GM23248 (cell line): Measurements from ENCODE around the gene RBM38. TPM values are rescaled to one million over a fixed set of nuclear protein-coding genes. Genes with fewer than 3 reads are reported as not detected.

Experiments used
- DNase-seq: peaks from one replicate; pipeline ENCODE4 v3.0.0-alpha.2; 2015
- H2AFZ ChIP-seq: fragments of 200-600 bp; sonication (generic); 2 replicates; pipeline ENCODE4 v1.6.1; 2016; ENCODE audit warnings: antibody characterized with exemption
- H3F3A ChIP-seq: fragments of 200-600 bp; sonication (generic); 2 replicates; pipeline ENCODE4 v1.6.1; 2016; ENCODE audit warnings: mild to moderate bottlenecking, antibody characterized with exemption, mixed run types; ENCODE audit not compliant: insufficient read depth
- H3K27ac ChIP-seq: fragments of 200-600 bp; sonication (generic); 2 replicates; pipeline ENCODE4 v1.5.1; 2016; ENCODE audit warnings: mild to moderate bottlenecking
- H3K27me3 ChIP-seq: fragments of 200-600 bp; sonication (generic); replicated peaks from 2 replicates; pipeline ENCODE4 v1.6.1; 2016; ENCODE audit warnings: mild to moderate bottlenecking; ENCODE audit not compliant: insufficient read depth
- H3K36me3 ChIP-seq: fragments of 200-600 bp; sonication (generic); 2 replicates; pipeline ENCODE4 v1.6.1; 2016; ENCODE audit warnings: low read depth, mild to moderate bottlenecking
- H3K4me1 ChIP-seq: fragments of 200-600 bp; sonication (generic); 2 replicates; pipeline ENCODE4 v1.6.1; 2016; ENCODE audit warnings: mild to moderate bottlenecking; ENCODE audit not compliant: insufficient read depth
- H3K4me2 ChIP-seq: fragments of 200-600 bp; sonication (generic); one replicate; pipeline ENCODE4 v1.6.1; 2016; ENCODE audit warnings: mild to moderate bottlenecking; ENCODE audit not compliant: unreplicated experiment
- H3K4me3 ChIP-seq: fragments of 200-600 bp; sonication (generic); 2 replicates; pipeline ENCODE4 v1.5.1; 2016; ENCODE audit warnings: mild to moderate bottlenecking
- H3K79me2 ChIP-seq: fragments of 200-600 bp; sonication (generic); 2 replicates; pipeline ENCODE4 v1.6.1; 2016; ENCODE audit warnings: mild to moderate bottlenecking; ENCODE audit not compliant: insufficient read depth
- H3K9ac ChIP-seq: fragments of 200-600 bp; sonication (generic); 2 replicates; pipeline ENCODE4 v1.6.1; 2016; ENCODE audit warnings: mild to moderate bottlenecking
- H3K9me2 ChIP-seq: fragments of 200-600 bp; sonication (generic); 2 replicates; pipeline ENCODE4 v1.6.1; 2016; ENCODE audit warnings: mixed run types, mild to moderate bottlenecking, moderate library complexity; ENCODE audit not compliant: insufficient read depth
- H3K9me3 ChIP-seq: fragments of 200-600 bp; sonication (generic); one replicate; pipeline ENCODE4 v1.6.1; 2017; ENCODE audit warnings: low read depth
- H4K20me1 ChIP-seq: fragments of 200-600 bp; sonication (generic); 2 replicates; pipeline ENCODE4 v1.6.0; 2016; ENCODE audit not compliant: insufficient read depth
- EZH2 ChIP-seq: fragments of 200-600 bp; sonication (generic); IDR thresholded peaks from 2 replicates; pipeline ENCODE4 v1.6.1; 2018; ENCODE audit warnings: antibody characterized with exemption, mild to moderate bottlenecking; ENCODE audit not compliant: insufficient read depth, poor library complexity, severe bottlenecking
- EZH2phosphoT487 ChIP-seq: fragments of 200-600 bp; sonication (generic); IDR thresholded peaks from 2 replicates; pipeline ENCODE4 v1.6.1; 2018; ENCODE audit warnings: antibody characterized with exemption, moderate library complexity, mild to moderate bottlenecking, low read depth; ENCODE audit not compliant: insufficient read depth
- WGBS, 2 experiments: methylation state at CpG; one replicate each; pipeline ENCODE4 v1.1.6; 2015 to 2017; ENCODE audit warnings: low lambda C conversion rate in 2 of 2, low coverage in 1 of 2; ENCODE audit errors: missing lambda C conversion rate in 2 of 2; 5-methylcytosine and 5-hydroxymethylcytosine counted together
- in situ Hi-C: fragments of 300-500 bp; cut with MboI; formaldehyde crosslinking; loops from 2 replicates; pipeline ENCODE4 v1.15.0; 2020
- polyA plus RNA-seq: library from polyadenylated mRNA; unstranded; fragments of >200 nt; fragmentation: Nextera tagmentation; extraction: Ambion mirVana; gene quantifications from 2 replicates; pipeline ENCODE4 v1.2.1, GENCODE V29; 2016
- total RNA-seq: library from RNA; depleted of rRNA; stranded (reverse); fragments of >200 nt; shearing (Covaris generic); gene quantifications from 2 replicates; pipeline ENCODE4 v1.2.3, GENCODE V29; 2014

Gene RBM38
- total and polyA plus RNA-seq, 2 experiments from 2014 or later = 1.3 to 8.1 TPM

DNA sequence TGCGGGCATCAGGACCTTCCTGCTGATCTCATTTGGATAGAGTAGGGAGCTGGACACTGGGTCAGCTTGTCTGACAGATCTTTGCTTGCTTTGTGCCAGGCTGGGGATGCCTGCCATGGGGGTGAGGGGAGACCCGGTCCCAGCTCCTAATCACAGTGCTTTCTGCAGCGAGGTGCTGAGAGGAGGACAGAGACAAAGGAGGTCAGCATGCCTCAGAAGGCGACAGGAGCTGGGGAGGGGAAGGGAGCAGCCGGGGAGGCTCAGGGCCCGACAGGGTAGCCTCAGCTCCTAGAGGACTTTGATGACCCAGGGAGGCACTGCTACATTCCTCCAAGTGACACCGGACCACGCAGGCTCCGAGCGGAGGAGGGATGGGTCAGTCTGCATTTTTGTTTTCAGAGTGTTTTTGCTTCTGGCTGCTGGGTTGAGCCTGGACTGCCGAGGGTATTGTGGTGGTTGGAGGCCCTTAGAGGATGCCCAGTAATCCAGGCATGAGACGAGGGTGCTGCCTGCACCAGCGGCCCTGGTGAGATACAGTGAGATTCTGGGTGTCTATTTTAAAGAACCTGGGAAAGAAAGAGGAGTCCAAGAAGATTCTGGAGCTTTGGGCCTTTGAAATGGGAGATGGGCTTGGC lies 7.8 kb downstream of the RBM38 start:
- no peaks in the 10 kb centered on the region for H4K20me1 ChIP-seq
- H3K36me3 ChIP-seq = no peaks in the 10 kb centered on the region
- H3K4me1 ChIP-seq = peaks cover 11% of the 10 kb centered on the region; the same call in 1 of the 2 replicates
- in situ Hi-C loops = no loop called here
- no peaks in the 10 kb centered on the region for H3K79me2 ChIP-seq
- no peak for TF ChIP-seq EZH2phosphoT487
- no peak for TF ChIP-seq EZH2
- H2AFZ ChIP-seq = no peak overlapping the region
- H3K4me2 ChIP-seq = no peak overlapping the region
- H3K4me3 ChIP-seq = no peak overlapping the region
- no peaks in the 10 kb centered on the region for H3K9me2 ChIP-seq
- no peak for DNase-seq
- H3F3A ChIP-seq = no peaks in the 10 kb centered on the region
- no peaks in the 10 kb centered on the region for H3K27me3 ChIP-seq
- no peak overlapping the region for H3K9ac ChIP-seq
- no peak overlapping the region for H3K27ac ChIP-seq
- no peaks in the 10 kb centered on the region for H3K9me3 ChIP-seq
- 84 to 89% methylated on average over 13 of the region's 13 CpGs for WGBS, 2 experiments

DNA sequence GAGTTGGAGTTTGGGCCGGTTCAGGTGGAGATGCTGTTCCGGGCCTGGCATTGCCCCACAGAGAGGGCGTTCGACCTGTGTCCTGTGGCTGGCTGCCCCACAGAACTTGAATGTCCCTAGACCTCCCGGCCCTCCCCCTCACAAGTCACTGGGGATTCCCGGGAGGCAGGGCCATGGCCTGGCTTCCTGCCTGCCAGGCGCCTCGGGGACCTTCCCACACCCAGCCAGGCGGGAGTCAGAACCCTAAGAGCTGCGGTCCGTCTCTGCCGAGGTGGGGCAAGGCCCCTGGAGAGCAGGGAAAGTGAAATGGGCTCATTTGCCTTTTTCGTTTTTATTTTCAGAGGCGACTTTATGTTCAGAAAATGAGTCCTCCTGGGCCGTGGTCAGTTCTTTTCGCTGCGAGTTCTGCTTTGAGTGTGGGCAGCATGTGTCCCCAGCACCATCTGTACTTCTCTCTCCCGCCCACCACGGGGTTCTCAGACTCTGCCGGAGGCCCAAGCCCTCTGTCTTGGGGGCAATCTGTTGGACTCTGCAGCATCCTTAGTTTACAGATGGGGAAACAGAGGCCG lies 8.5 kb downstream of the RBM38 start:
- Histone ChIP-seq H4K20me1 (no peaks in the 10 kb centered on the region), H2AFZ (no peak overlapping the region), H3K4me3 (no peak overlapping the region), H3K9me2 (no peaks in the 10 kb centered on the region), H3K27me3 (no peaks in the 10 kb centered on the region), H3K9ac (no peak overlapping the region), H3K9me3 (no peaks in the 10 kb centered on the region), H3K36me3 (no peaks in the 10 kb centered on the region), H3K4me2 (no peak overlapping the region), H3F3A (no peaks in the 10 kb centered on the region), H3K4me1 (peaks cover 11% of the 10 kb centered on the region; the same call in 1 of the 2 replicates), H3K27ac (no peak overlapping the region), H3K79me2 (no peaks in the 10 kb centered on the region)
- in situ Hi-C loops = no loop called here
- no peak for TF ChIP-seq EZH2
- no peak for TF ChIP-seq EZH2phosphoT487
- 71 to 72% methylated on average over 21 of the region's 21 CpGs for WGBS, 2 experiments
- DNase-seq = no peak

DNA sequence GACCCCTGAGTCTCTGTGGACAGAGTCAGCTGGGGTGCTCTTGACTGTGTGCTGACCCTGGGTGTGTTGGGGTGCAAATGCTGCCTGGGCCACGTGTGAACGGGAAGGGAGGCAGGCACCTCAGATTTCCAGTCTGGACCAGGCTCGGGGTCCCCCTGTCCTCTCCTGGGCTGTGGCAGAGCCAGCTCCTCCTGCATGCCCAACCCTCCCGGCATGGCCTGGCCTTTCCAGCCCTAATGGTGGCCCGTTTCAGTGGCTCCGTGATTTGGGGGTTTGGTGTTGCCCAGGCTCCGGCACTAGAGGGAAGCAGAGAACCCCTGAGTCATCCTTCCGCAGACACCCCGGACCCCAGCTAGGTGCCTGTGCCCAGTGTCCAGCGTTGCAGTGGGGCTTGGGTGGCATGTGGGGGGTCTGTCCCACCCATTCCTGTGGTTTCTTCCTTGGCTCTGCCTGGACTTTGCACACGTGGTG lies 9.1 kb downstream of the RBM38 start:
- no peak overlapping the region for H3K4me3 ChIP-seq
- no peak overlapping the region for H3K9ac ChIP-seq
- no peaks in the 10 kb centered on the region for H4K20me1 ChIP-seq
- DNase-seq = no peak
- H3K36me3 ChIP-seq = no peaks in the 10 kb centered on the region
- H3K4me1 ChIP-seq = peaks cover 9% of the 10 kb centered on the region; the same call in 1 of the 2 replicates
- H3F3A ChIP-seq = no peaks in the 10 kb centered on the region
- no peaks in the 10 kb centered on the region for H3K9me3 ChIP-seq
- no peaks in the 10 kb centered on the region for H3K9me2 ChIP-seq
- no peak for TF ChIP-seq EZH2
- TF ChIP-seq EZH2phosphoT487 = no peak
- no peaks in the 10 kb centered on the region for H3K79me2 ChIP-seq
- in situ Hi-C loops = no loop called here
- no peak overlapping the region for H3K4me2 ChIP-seq
- no peak overlapping the region for H2AFZ ChIP-seq
- no peak overlapping the region for H3K27ac ChIP-seq
- 91 to 92% methylated on average over 11 of the region's 11 CpGs for WGBS, 2 experiments
- H3K27me3 ChIP-seq = no peaks in the 10 kb centered on the region

DNA sequence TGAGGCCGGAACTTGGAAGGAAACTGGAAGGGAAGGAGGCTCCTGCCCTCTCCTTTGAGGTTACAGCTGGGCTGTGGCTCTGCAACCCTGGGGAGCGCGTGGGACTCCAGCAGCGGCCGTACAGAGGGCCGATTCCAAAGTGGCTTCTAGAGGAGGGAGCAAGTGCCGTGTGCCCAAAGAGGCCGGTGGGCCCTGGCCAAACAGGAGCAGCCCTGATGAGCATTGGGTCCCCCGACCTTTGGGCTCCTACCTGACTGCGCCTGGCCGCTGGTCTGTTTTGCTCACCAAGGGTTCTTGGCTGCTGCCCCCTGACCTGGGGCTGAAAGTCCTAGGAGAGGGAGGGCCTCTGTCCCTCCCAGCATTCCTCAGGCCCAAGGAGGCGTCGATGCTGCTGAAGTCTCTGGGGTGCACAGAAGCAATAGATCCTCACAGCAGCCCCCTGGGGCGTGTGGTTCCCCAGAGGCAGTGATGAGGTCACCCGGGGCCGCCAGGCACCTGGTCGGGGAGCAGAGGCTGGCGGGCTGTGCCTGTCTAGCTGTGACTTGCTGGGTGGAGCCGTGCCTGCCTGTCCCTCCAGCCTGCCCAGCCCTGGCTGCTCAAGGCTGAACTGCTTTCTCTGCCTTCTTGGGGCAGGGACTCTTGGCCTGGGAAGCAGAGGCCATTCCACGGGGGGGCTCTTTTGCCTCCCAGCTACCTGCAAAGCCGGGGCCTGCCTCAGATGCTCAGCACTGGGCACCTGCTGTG lies 9.8 kb downstream of the RBM38 start:
- no peak overlapping the region for H3K4me2 ChIP-seq
- no peaks in the 10 kb centered on the region for H3K27me3 ChIP-seq
- H3K4me1 ChIP-seq = 0 out of 2 replicates have a peak, but pooled peaks cover 2% of the 10 kb centered on the region
- TF ChIP-seq EZH2 (no peak), EZH2phosphoT487 (no peak)
- no peaks in the 10 kb centered on the region for H4K20me1 ChIP-seq
- no peak overlapping the region for H3K27ac ChIP-seq
- no peaks in the 10 kb centered on the region for H3K79me2 ChIP-seq
- H2AFZ ChIP-seq = no peak overlapping the region
- in situ Hi-C loops = no loop called here
- H3K4me3 ChIP-seq = no peak overlapping the region
- no peaks in the 10 kb centered on the region for H3K36me3 ChIP-seq
- 89 to 97% methylated on average over 20 to 21 of the region's 21 CpGs for WGBS, 2 experiments
- no peak overlapping the region for H3K9ac ChIP-seq
- no peak for DNase-seq
- H3F3A ChIP-seq = no peaks in the 10 kb centered on the region
- H3K9me3 ChIP-seq = no peaks in the 10 kb centered on the region
- no peaks in the 10 kb centered on the region for H3K9me2 ChIP-seq
